H9 (cell line): ENCODE measurements around the gene ERVV-1. TPM values are rescaled to one million over a fixed set of nuclear protein-coding genes. Genes with fewer than 3 reads are reported as not detected.

Experiments used
- DNase-seq: peaks from one replicate; pipeline ENCODE4 v3.0.0-alpha.2; 2017
- H2AFZ ChIP-seq: one replicate; pipeline ENCODE4 v1.6.1; 2013; ENCODE audit warnings: mild to moderate bottlenecking, low read length, control low read depth, moderate library complexity
- H2AK5ac ChIP-seq: 2 replicates; pipeline ENCODE4 v1.6.1; 2013; ENCODE audit warnings: low read length, control low read depth, mixed read lengths; ENCODE audit not compliant: insufficient read length
- H2BK120ac ChIP-seq: one replicate; pipeline ENCODE4 v1.6.1; 2013; ENCODE audit warnings: low read depth, mild to moderate bottlenecking, low read length, control low read depth, inconsistent platforms; ENCODE audit not compliant: poor library complexity, severe bottlenecking
- H2BK12ac ChIP-seq: 2 replicates; pipeline ENCODE4 v1.6.1; 2013; ENCODE audit warnings: low read length, control low read depth, mixed read lengths, low read depth; ENCODE audit not compliant: insufficient read length
- H2BK15ac ChIP-seq: 2 replicates; pipeline ENCODE4 v1.6.1; 2013; ENCODE audit warnings: low read depth, low read length, control low read depth
- H2BK20ac ChIP-seq: one replicate; pipeline ENCODE4 v1.6.1; 2013; ENCODE audit warnings: low read depth, mild to moderate bottlenecking, low read length, control low read depth, inconsistent platforms; ENCODE audit not compliant: poor library complexity, severe bottlenecking
- H2BK5ac ChIP-seq: 2 replicates; pipeline ENCODE4 v1.6.1; 2013; ENCODE audit warnings: low read length, control low read depth, mixed read lengths; ENCODE audit not compliant: insufficient read length
- H3K14ac ChIP-seq: 2 replicates; pipeline ENCODE4 v1.6.1; 2013; ENCODE audit warnings: low read length, control low read depth; ENCODE audit not compliant: insufficient read depth
- H3K18ac ChIP-seq: 2 replicates; pipeline ENCODE4 v1.6.1; 2013; ENCODE audit warnings: low read depth, mild to moderate bottlenecking, mixed read lengths, low read length, control low read depth; ENCODE audit not compliant: insufficient read length
- H3K23ac ChIP-seq: 2 replicates; pipeline ENCODE4 v1.6.1; 2013; ENCODE audit warnings: low read length, control low read depth, mixed read lengths, low read depth; ENCODE audit not compliant: insufficient read length
- H3K23me2 ChIP-seq: 2 replicates; pipeline ENCODE4 v1.6.1; 2013; ENCODE audit warnings: low read depth, mild to moderate bottlenecking, mixed read lengths, low read length, control low read depth; ENCODE audit not compliant: insufficient read length, poor library complexity, severe bottlenecking
- H3K27ac ChIP-seq: 2 replicates; pipeline ENCODE4 v1.5.1; 2013; ENCODE audit warnings: low read length, control low read depth, mixed read lengths, low read depth; ENCODE audit not compliant: insufficient read length
- H3K27me3 ChIP-seq: 2 replicates; pipeline ENCODE4 v1.6.1; 2013; ENCODE audit warnings: low read length, control low read depth, inconsistent platforms; ENCODE audit not compliant: insufficient read depth
- H3K4ac ChIP-seq: 2 replicates; pipeline ENCODE4 v1.6.1; 2013; ENCODE audit warnings: low read depth, mild to moderate bottlenecking, control low read depth, inconsistent platforms, low read length, moderate library complexity
- H3K4me1 ChIP-seq: 2 replicates; pipeline ENCODE4 v1.6.1; 2013; ENCODE audit warnings: low read length, control low read depth, inconsistent platforms; ENCODE audit not compliant: insufficient read depth
- H3K4me2 ChIP-seq: 2 replicates; pipeline ENCODE4 v1.6.1; 2013; ENCODE audit warnings: low read length, control low read depth, mixed read lengths; ENCODE audit not compliant: insufficient read length, insufficient read depth
- H3K56ac ChIP-seq: 2 replicates; pipeline ENCODE4 v1.6.1; 2013; ENCODE audit warnings: low read depth, mild to moderate bottlenecking, mixed read lengths, low read length, control low read depth; ENCODE audit not compliant: insufficient read length
- H3K79me1 ChIP-seq: 2 replicates; pipeline ENCODE4 v1.6.1; 2013; ENCODE audit warnings: low read depth, mild to moderate bottlenecking, moderate library complexity, low read length, control low read depth, inconsistent platforms; ENCODE audit not compliant: insufficient read depth, poor library complexity, severe bottlenecking
- H3K79me2 ChIP-seq: 2 replicates; pipeline ENCODE4 v1.6.1; 2013; ENCODE audit warnings: low read length, control low read depth, inconsistent platforms; ENCODE audit not compliant: insufficient read depth
- H3K9ac ChIP-seq: 2 replicates; pipeline ENCODE4 v1.6.1; 2013; ENCODE audit warnings: low read length, control low read depth, mixed read lengths; ENCODE audit not compliant: insufficient read length; ENCODE audit errors: extremely low read depth
- H3K9me3 ChIP-seq: one replicate; pipeline ENCODE4 v1.6.1; 2013; ENCODE audit warnings: low read depth, low read length, inconsistent platforms; ENCODE audit not compliant: control insufficient read depth
- H3T11ph ChIP-seq: one replicate; pipeline ENCODE4 v1.6.1; 2013; ENCODE audit warnings: mild to moderate bottlenecking, low read length, control low read depth, inconsistent platforms
- H4K20me1 ChIP-seq: one replicate; pipeline ENCODE4 v1.6.1; 2013; ENCODE audit not compliant: control insufficient read depth, insufficient read length, insufficient read depth
- H4K5ac ChIP-seq: 2 replicates; pipeline ENCODE4 v1.6.1; 2013; ENCODE audit warnings: low read depth, mild to moderate bottlenecking, mixed read lengths, low read length, control low read depth; ENCODE audit not compliant: insufficient read length
- H4K8ac ChIP-seq: replicated peaks from 2 replicates; pipeline ENCODE4 v1.6.1; 2013; ENCODE audit warnings: low read length, control low read depth, mixed read lengths, low read depth; ENCODE audit not compliant: insufficient read length
- H4K91ac ChIP-seq: 2 replicates; pipeline ENCODE4 v1.6.1; 2013; ENCODE audit warnings: low read depth, mild to moderate bottlenecking, moderate library complexity, mixed read lengths, low read length, control low read depth; ENCODE audit not compliant: insufficient read length
- H3K27ac Mint-ChIP-seq, 3 experiments: 2 replicates in 2 of 3; 3 replicates in 1 of 3; pipeline ENCODE4 v1.8.0; 2020 to 2021; ENCODE audit warnings: mixed read lengths in 3 of 3, mild to moderate bottlenecking in 1 of 3, moderate library complexity in 1 of 3
- H3K27me3 Mint-ChIP-seq: 2 replicates; pipeline ENCODE4 v1.8.0; 2021; ENCODE audit warnings: low read depth, mild to moderate bottlenecking, moderate library complexity, mixed read lengths
- H3K36me3 Mint-ChIP-seq, 3 experiments: 2 replicates in 2 of 3; 3 replicates in 1 of 3; pipeline ENCODE4 v1.8.0; 2020 to 2021; ENCODE audit warnings: low read depth in 3 of 3, mixed read lengths in 3 of 3; ENCODE audit not compliant: insufficient read depth in 1 of 3
- H3K4me1 Mint-ChIP-seq, 2 experiments: 2 replicates each; pipeline ENCODE4 v1.8.0; 2020; ENCODE audit warnings: mixed read lengths in 2 of 2
- H3K4me3 Mint-ChIP-seq, 2 experiments: 2 replicates in 1 of 2; 3 replicates in 1 of 2; pipeline ENCODE4 v1.8.0; 2020 to 2021; ENCODE audit warnings: mild to moderate bottlenecking in 2 of 2, mixed read lengths in 2 of 2, moderate library complexity in 1 of 2
- H3K9me3 Mint-ChIP-seq, 2 experiments: 2 replicates in 1 of 2; 3 replicates in 1 of 2; pipeline ENCODE4 v1.8.0; 2020; ENCODE audit warnings: mild to moderate bottlenecking in 2 of 2, mixed read lengths in 2 of 2, moderate library complexity in 1 of 2
- WGBS: extraction: QIAGEN DNeasy Blood & Tissue Kit; methylation state at CpG from one replicate; pipeline ENCODE4 v1.1.7; 2013; ENCODE audit warnings: missing lambda C conversion rate, low lambda C conversion rate, mixed read lengths; ENCODE audit not compliant: insufficient read length; ENCODE audit errors: extremely low coverage; 5-methylcytosine and 5-hydroxymethylcytosine counted together
- total RNA-seq: library from RNA; stranded (reverse); gene quantifications from 2 replicates; pipeline ENCODE4 v1.2.1, GENCODE V29; 2021
- TF ChIP-seq, protein P1 (sequence below): fragments of 200-600 bp; sonication (generic); conservative IDR thresholded peaks from 3 replicates; pipeline ENCODE4 v1.8.0; 2021; ENCODE audit warnings: antibody characterized with exemption, mild to moderate bottlenecking

Gene ERVV-1
- total RNA-seq, 1 experiment from 2014 or later, result not detected

DNA sequence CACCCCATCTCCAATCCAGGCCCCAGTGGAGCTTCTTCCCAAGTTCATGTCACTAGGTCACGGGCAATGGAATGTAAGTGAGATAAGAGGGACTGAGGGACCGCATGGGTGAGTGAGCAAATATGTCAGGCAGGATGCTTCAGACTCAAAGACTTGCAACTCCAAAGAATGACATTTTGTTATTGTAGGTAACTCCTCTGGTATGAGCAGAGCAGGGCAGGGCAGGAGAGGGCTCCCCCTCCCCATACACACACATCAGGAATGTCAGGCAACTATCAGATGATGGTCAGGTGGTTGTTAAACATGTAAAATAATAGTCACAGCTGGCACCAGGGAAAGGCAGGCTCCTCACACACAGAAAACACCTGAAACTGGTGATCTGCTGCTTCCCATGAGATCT, 41.4 kb downstream of the ERVV-1 start:
- no peak overlapping the region for H3K23ac ChIP-seq
- H3K79me2 ChIP-seq, result no peaks in the 10 kb centered on the region
- H3K56ac ChIP-seq, result no peak overlapping the region
- H3K27ac ChIP-seq, result no peak overlapping the region
- no peak overlapping the region for H2BK12ac ChIP-seq
- H2AK5ac ChIP-seq, result no peak overlapping the region
- no peak overlapping the region for H3K14ac ChIP-seq
- no peak overlapping the region for H2BK15ac ChIP-seq
- H3K9me3 ChIP-seq, result no peaks in the 10 kb centered on the region
- H4K20me1 ChIP-seq, result no peaks in the 10 kb centered on the region
- H3T11ph ChIP-seq, result no peak overlapping the region
- no peak for DNase-seq
- H2BK20ac ChIP-seq, result no peak overlapping the region
- H3K4me1 Mint-ChIP-seq, result peaks cover 3 to 8% of the 10 kb centered on the region in 2 experiments
- H4K91ac ChIP-seq, result no peak overlapping the region
- no CpG with 5 or more reads among the region's 2 CpGs for WGBS
- no peaks in the 10 kb centered on the region for H3K4me1 ChIP-seq
- no peak overlapping the region for H4K8ac ChIP-seq
- H3K4me2 ChIP-seq, result no peak overlapping the region
- H2AFZ ChIP-seq, result no peak overlapping the region
- no peak overlapping the region for H2BK120ac ChIP-seq
- H3K18ac ChIP-seq, result no peak overlapping the region
- peaks cover 22 to 46% of the 10 kb centered on the region in 2 experiments for H3K9me3 Mint-ChIP-seq
- no peak overlapping the region for H3K4ac ChIP-seq
- H3K23me2 ChIP-seq, result peaks cover 11% of the 10 kb centered on the region
- peaks cover 39% of the 10 kb centered on the region for H3K27me3 Mint-ChIP-seq
- no peak overlapping the region for H2BK5ac ChIP-seq
- peaks cover 3% of the 10 kb centered on the region; the same call in 1 of the 2 replicates for H3K27me3 ChIP-seq
- no peak overlapping the region; a peak in 1 of 5 replicates for H3K4me3 Mint-ChIP-seq
- no peak overlapping the region for H3K27ac Mint-ChIP-seq
- no peak overlapping the region for H3K9ac ChIP-seq
- no peaks in the 10 kb centered on the region for H3K79me1 ChIP-seq
- TF ChIP-seq, protein P1, sequence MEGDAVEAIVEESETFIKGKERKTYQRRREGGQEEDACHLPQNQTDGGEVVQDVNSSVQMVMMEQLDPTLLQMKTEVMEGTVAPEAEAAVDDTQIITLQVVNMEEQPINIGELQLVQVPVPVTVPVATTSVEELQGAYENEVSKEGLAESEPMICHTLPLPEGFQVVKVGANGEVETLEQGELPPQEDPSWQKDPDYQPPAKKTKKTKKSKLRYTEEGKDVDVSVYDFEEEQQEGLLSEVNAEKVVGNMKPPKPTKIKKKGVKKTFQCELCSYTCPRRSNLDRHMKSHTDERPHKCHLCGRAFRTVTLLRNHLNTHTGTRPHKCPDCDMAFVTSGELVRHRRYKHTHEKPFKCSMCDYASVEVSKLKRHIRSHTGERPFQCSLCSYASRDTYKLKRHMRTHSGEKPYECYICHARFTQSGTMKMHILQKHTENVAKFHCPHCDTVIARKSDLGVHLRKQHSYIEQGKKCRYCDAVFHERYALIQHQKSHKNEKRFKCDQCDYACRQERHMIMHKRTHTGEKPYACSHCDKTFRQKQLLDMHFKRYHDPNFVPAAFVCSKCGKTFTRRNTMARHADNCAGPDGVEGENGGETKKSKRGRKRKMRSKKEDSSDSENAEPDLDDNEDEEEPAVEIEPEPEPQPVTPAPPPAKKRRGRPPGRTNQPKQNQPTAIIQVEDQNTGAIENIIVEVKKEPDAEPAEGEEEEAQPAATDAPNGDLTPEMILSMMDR, result no peak
- peaks cover 3 to 11% (median 6%) of the 10 kb centered on the region in 3 experiments; a peak in 6 of 7 replicates for H3K36me3 Mint-ChIP-seq
- H4K5ac ChIP-seq, result no peak overlapping the region
